Measurements from ENCODE around the gene TTC9.

DNA sequence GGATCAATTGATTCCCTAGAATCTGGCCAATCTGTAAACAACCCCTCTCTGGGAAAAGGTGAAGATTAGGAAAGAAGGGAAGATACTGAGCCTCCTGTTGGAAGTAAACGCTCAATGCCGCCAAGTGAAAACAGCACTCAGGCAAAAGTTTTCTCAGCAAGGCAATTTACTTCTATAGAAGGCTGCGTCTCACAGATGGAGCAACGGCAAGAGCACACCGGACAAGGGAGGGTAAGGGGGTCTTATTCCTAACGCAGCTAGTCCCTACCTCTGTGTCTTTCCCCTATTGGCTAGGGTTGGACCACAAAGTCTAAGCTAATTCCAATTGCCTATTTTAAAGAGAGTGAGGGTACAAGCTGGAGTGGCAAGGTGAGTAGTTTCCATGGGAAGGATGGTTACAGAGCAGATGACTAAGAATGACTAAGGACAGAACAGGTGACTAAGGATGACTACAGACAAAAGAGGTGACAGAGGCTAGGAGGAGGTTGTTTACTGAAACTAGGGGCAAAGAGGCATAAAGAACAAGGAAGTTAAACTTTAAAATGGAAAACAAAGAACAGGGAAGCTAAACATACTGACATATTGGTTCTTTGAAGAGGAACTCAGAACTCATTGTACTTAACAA lies 5.6 kb upstream of the TTC9 start:
- TF ChIP-seq, protein P1, sequence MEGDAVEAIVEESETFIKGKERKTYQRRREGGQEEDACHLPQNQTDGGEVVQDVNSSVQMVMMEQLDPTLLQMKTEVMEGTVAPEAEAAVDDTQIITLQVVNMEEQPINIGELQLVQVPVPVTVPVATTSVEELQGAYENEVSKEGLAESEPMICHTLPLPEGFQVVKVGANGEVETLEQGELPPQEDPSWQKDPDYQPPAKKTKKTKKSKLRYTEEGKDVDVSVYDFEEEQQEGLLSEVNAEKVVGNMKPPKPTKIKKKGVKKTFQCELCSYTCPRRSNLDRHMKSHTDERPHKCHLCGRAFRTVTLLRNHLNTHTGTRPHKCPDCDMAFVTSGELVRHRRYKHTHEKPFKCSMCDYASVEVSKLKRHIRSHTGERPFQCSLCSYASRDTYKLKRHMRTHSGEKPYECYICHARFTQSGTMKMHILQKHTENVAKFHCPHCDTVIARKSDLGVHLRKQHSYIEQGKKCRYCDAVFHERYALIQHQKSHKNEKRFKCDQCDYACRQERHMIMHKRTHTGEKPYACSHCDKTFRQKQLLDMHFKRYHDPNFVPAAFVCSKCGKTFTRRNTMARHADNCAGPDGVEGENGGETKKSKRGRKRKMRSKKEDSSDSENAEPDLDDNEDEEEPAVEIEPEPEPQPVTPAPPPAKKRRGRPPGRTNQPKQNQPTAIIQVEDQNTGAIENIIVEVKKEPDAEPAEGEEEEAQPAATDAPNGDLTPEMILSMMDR (IDR thresholded peaks at IDR 0.05): no peak
- no peak for TF ChIP-seq POLR2AphosphoS5 (IDR thresholded peaks at IDR 0.05; ENCODE audit: low read depth, low read length)

Measured in Panc1 (cell line).